IMR-90 (cell line): ENCODE data around the gene ACOXL.

Source experiments
- BHLHE40 ChIP-seq: fragments of 150-350 bp; IDR thresholded peaks from 2 replicates; pipeline ENCODE4 v1.6.1; 2016; ENCODE audit warnings: mild to moderate bottlenecking, low read depth, low read length
- CTCF ChIP-seq: conservative IDR thresholded peaks from 2 replicates; pipeline ENCODE4 v1.5.1; 2012; ENCODE audit warnings: mild to moderate bottlenecking, low read depth, low read length, improper control_type of control experiment
- POLR2A ChIP-seq: IDR thresholded peaks from 2 replicates; pipeline ENCODE4 v1.6.1; 2012; ENCODE audit warnings: mild to moderate bottlenecking, low read depth, low read length
- RAD21 ChIP-seq: IDR thresholded peaks from 2 replicates; pipeline ENCODE4 v1.6.1; 2012; ENCODE audit warnings: low read length, improper control_type of control experiment
- RFX5 ChIP-seq: IDR thresholded peaks from 2 replicates; pipeline ENCODE4 v1.8.0; 2012; ENCODE audit warnings: low read depth, mild to moderate bottlenecking, low read length, moderate library complexity

GRCh38 chr2:110718382-110718781 lies 14.0 kb upstream of the ACOXL start:
- TF ChIP-seq CTCF (no peak), BHLHE40 (no peak), RAD21 (no peak), RFX5 (no peak), POLR2A (no peak)
